Ishikawa (cell line): Measurements from ENCODE around the gene MTRR.

Source experiments
- CEBPB ChIP-seq: IDR thresholded peaks from 2 replicates; pipeline ENCODE4 v1.6.1; 2012
- CREB1 ChIP-seq: IDR thresholded peaks from 2 replicates; pipeline ENCODE4 v1.6.1; 2012; ENCODE audit warnings: low read depth
- EGR1 ChIP-seq: IDR thresholded peaks from 2 replicates; pipeline ENCODE4 v1.6.1; 2012
- EP300 ChIP-seq: IDR thresholded peaks from 2 replicates; pipeline ENCODE4 v1.6.1; 2012; ENCODE audit warnings: borderline replicate concordance
- FOXM1 ChIP-seq: IDR thresholded peaks from 2 replicates; pipeline ENCODE4 v1.6.1; 2012; ENCODE audit warnings: low read depth, borderline replicate concordance
- NFIC ChIP-seq: IDR thresholded peaks from 2 replicates; pipeline ENCODE4 v1.6.1; 2012
- RAD21 ChIP-seq: IDR thresholded peaks from 2 replicates; pipeline ENCODE4 v1.6.1; 2012; ENCODE audit warnings: low read depth
- TAF1 ChIP-seq: IDR thresholded peaks from 2 replicates; pipeline ENCODE4 v1.6.1; 2012; ENCODE audit warnings: low read depth, mild to moderate bottlenecking
- TCF12 ChIP-seq: IDR thresholded peaks from 2 replicates; pipeline ENCODE4 v1.6.1; 2012; ENCODE audit warnings: low read depth
- TEAD4 ChIP-seq: IDR thresholded peaks from 2 replicates; pipeline ENCODE4 v1.6.1; 2012
- YY1 ChIP-seq: IDR thresholded peaks from 2 replicates; pipeline ENCODE4 v1.6.1; 2012; ENCODE audit warnings: low read depth
- ZBTB7A ChIP-seq: IDR thresholded peaks from 2 replicates; pipeline ENCODE4 v1.6.1; 2012; ENCODE audit warnings: low read depth
- TF ChIP-seq, protein P1 (sequence below): IDR thresholded peaks from 2 replicates; pipeline ENCODE4 v1.6.1; 2012
- TF ChIP-seq, protein P2 (sequence below): IDR thresholded peaks from 2 replicates; pipeline ENCODE4 v1.6.1; 2012
- TF ChIP-seq, protein P3 (sequence below): IDR thresholded peaks from 2 replicates; pipeline ENCODE4 v1.6.1; 2012; ENCODE audit warnings: low read depth, mild to moderate bottlenecking

The MTRR gene

DNA sequence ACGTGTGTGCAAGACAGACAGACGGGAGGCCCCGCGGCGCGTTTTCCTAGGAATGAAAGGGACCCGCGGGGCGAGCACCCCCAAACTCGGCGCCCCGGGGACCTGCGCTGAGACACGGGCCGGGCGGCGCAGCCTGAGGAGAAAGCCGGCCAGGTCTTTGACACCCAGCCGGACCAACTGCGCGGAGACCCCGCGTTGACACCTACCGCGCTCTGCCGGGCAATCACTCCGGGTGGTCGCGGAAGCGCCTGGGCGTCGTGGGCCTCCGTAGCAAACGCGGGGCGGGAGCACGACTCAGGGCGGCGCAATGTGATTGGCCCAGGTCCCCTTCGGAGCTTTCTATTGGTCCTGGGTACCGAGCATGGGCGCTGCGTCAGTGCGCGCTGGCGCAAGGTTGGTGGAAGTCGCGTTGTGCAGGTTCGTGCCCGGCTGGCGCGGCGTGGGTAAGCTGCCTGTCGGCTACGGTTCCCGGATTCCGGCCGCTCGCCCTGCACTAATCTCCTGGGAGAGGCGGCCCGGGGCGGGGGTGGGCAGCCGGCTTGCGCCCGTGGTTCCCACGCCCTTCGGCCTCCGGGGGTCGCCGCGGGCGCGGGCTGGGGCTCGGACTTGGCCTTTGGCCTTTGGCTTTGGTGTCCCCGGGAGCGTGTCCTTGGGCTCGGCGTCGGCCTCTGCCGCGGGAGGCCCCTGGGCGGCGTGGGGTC lies at the start of gene MTRR, which contains the start of gene FASTKD3:
Gene MTRR, plus strand, starts transcription at position 376 of the 701 bp plus-strand sequence. CDS start 1,647 bp downstream, outside the sequence.
Gene FASTKD3, minus strand, starts transcription at position 259 of the 701 bp plus-strand sequence. CDS start 948 bp downstream, outside the sequence.
- peak; percentile 68 for TF ChIP-seq TAF1
- TF ChIP-seq TEAD4 = no peak
- TF ChIP-seq RAD21 = no peak
- TF ChIP-seq, protein P1, sequence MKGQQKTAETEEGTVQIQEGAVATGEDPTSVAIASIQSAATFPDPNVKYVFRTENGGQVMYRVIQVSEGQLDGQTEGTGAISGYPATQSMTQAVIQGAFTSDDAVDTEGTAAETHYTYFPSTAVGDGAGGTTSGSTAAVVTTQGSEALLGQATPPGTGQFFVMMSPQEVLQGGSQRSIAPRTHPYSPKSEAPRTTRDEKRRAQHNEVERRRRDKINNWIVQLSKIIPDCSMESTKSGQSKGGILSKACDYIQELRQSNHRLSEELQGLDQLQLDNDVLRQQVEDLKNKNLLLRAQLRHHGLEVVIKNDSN = 0 out of 2 replicates have a peak, but pooled peaks have one; percentile 4
- peak; percentile 81 for TF ChIP-seq CREB1
- TF ChIP-seq TCF12 = peak; percentile 19; the same call in 1 of the 2 replicates
- TF ChIP-seq CEBPB = no peak
- TF ChIP-seq, protein P2, sequence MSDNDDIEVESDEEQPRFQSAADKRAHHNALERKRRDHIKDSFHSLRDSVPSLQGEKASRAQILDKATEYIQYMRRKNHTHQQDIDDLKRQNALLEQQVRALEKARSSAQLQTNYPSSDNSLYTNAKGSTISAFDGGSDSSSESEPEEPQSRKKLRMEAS = peak; percentile 80
- TF ChIP-seq YY1 = 0 out of 2 replicates have a peak, but pooled peaks have one; percentile 30

DNA sequence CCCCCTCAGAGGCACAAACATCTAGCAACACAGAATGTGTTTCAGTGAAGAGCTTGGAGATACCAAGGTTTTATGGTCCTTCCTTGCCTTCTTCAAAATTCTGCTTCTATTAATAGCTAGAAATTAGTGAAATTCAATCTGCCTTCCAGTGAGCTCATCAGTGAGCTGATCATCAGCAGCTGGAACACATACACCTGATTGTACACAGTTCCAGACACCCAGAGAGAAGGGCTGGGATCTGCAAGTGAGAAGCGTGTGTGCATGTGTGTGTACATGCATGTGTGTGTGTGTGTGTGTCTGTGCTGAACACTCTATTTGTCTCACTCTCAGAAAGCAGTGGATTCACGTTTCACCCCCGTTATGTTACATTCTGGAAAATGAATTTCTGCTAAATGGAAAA lies 46.5 kb upstream of the MTRR start:
- TF ChIP-seq TAF1 (no peak), CREB1 (no peak), ZBTB7A (no peak), CEBPB (no peak), RAD21 (no peak), TCF12 (no peak), EP300 (no peak), TEAD4 (no peak), EGR1 (no peak), FOXM1 (no peak), YY1 (no peak), NFIC (no peak)
- TF ChIP-seq, protein P3, sequence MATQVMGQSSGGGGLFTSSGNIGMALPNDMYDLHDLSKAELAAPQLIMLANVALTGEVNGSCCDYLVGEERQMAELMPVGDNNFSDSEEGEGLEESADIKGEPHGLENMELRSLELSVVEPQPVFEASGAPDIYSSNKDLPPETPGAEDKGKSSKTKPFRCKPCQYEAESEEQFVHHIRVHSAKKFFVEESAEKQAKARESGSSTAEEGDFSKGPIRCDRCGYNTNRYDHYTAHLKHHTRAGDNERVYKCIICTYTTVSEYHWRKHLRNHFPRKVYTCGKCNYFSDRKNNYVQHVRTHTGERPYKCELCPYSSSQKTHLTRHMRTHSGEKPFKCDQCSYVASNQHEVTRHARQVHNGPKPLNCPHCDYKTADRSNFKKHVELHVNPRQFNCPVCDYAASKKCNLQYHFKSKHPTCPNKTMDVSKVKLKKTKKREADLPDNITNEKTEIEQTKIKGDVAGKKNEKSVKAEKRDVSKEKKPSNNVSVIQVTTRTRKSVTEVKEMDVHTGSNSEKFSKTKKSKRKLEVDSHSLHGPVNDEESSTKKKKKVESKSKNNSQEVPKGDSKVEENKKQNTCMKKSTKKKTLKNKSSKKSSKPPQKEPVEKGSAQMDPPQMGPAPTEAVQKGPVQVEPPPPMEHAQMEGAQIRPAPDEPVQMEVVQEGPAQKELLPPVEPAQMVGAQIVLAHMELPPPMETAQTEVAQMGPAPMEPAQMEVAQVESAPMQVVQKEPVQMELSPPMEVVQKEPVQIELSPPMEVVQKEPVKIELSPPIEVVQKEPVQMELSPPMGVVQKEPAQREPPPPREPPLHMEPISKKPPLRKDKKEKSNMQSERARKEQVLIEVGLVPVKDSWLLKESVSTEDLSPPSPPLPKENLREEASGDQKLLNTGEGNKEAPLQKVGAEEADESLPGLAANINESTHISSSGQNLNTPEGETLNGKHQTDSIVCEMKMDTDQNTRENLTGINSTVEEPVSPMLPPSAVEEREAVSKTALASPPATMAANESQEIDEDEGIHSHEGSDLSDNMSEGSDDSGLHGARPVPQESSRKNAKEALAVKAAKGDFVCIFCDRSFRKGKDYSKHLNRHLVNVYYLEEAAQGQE = no peak
- TF ChIP-seq, protein P1 = no peak
- TF ChIP-seq, protein P2 = no peak

DNA sequence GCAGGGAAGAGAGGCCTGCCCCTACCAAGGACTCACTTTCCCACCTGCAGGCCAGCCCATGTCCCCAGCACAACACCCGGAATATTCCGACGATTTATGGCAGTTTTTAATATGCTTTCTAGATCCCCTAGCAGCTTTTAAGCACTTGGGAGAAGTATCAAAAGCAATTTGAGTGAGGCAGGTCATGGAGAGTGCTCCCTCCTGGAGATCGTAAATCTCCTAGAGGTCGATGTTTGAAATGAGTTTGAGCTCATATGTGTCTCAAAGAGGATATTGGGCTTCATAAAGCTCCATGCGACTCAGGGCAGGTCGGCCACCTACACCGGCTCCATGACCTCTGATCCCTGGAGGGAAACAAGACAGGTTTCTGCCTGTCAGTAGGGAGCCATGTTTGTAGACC lies 45.4 kb upstream of the MTRR start:
- TF ChIP-seq TEAD4 (no peak), TCF12 (no peak), FOXM1 (no peak), RAD21 (no peak), YY1 (no peak), EP300 (no peak), CEBPB (no peak), TAF1 (no peak), CREB1 (no peak), NFIC (no peak), EGR1 (no peak), ZBTB7A (no peak)
- TF ChIP-seq, protein P1 = no peak
- TF ChIP-seq, protein P3 = no peak
- TF ChIP-seq, protein P2 = no peak

DNA sequence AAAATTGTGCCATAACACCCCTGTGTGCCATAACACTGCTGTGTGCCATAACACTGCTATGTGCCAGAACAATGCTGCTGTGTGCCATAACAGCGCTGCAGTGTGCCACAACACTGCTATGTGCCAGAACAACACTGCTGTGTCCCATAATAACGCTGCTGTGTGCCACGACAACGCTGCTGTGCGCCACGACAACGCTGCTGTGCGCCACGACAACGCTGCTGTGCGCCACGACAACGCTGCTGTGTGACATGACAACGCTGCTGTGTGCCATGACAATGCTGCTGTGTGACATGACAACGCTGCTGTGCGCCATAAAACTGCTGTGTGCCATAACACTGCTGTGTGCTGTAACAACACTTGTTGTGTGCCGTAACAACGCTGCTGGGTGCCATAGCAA lies 44.0 kb upstream of the MTRR start:
- TF ChIP-seq YY1 (no peak), RAD21 (no peak), TCF12 (no peak), EP300 (no peak), TAF1 (no peak), CREB1 (no peak), TEAD4 (no peak)
- TF ChIP-seq, protein P3 = no peak
- TF ChIP-seq, protein P2 = no peak
